ES-I3 (cell line): ENCODE data around the gene ESCO1.
"Not testable (repeated sequence)": the region's sequence is repeated elsewhere in the genome, so short reads cannot be mapped to it uniquely, and the experiment has no call there.

ENCODE experiments used
- H3K36me3 ChIP-seq: 2 replicates; pipeline ENCODE4 v1.6.1; 2013; ENCODE audit warnings: mild to moderate bottlenecking, low read length, control low read depth, moderate library complexity; ENCODE audit not compliant: insufficient read depth
- H3K4me1 ChIP-seq: 2 replicates; pipeline ENCODE4 v1.6.1; 2013; ENCODE audit warnings: mild to moderate bottlenecking, control low read depth, low read length; ENCODE audit not compliant: insufficient read depth
- H3K9ac ChIP-seq: 2 replicates; pipeline ENCODE4 v1.6.1; 2013; ENCODE audit warnings: low read depth, mild to moderate bottlenecking, low read length, moderate library complexity
- H3K9me3 ChIP-seq: 2 replicates; pipeline ENCODE4 v1.6.1; 2013; ENCODE audit warnings: mild to moderate bottlenecking, low read length, moderate library complexity; ENCODE audit not compliant: control insufficient read depth, insufficient read depth

Gene ESCO1, protein sequence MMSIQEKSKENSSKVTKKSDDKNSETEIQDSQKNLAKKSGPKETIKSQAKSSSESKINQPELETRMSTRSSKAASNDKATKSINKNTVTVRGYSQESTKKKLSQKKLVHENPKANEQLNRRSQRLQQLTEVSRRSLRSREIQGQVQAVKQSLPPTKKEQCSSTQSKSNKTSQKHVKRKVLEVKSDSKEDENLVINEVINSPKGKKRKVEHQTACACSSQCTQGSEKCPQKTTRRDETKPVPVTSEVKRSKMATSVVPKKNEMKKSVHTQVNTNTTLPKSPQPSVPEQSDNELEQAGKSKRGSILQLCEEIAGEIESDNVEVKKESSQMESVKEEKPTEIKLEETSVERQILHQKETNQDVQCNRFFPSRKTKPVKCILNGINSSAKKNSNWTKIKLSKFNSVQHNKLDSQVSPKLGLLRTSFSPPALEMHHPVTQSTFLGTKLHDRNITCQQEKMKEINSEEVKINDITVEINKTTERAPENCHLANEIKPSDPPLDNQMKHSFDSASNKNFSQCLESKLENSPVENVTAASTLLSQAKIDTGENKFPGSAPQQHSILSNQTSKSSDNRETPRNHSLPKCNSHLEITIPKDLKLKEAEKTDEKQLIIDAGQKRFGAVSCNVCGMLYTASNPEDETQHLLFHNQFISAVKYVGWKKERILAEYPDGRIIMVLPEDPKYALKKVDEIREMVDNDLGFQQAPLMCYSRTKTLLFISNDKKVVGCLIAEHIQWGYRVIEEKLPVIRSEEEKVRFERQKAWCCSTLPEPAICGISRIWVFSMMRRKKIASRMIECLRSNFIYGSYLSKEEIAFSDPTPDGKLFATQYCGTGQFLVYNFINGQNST

GRCh38 chr18:21600526-21601410, at the start of gene ESCO1:
TSS of gene ESCO1 (minus strand) at chr18:21600704. CDS start at chr18:21574843, 25,861 bp downstream.
- H3K36me3 ChIP-seq: no peaks in the 10 kb centered on the region
- H3K9ac ChIP-seq: peak within 1 kb of the TSS; percentile 74
- H3K4me1 ChIP-seq: no peaks in the 10 kb centered on the region
- H3K9me3 ChIP-seq: no peaks in the 10 kb centered on the region

DNA sequence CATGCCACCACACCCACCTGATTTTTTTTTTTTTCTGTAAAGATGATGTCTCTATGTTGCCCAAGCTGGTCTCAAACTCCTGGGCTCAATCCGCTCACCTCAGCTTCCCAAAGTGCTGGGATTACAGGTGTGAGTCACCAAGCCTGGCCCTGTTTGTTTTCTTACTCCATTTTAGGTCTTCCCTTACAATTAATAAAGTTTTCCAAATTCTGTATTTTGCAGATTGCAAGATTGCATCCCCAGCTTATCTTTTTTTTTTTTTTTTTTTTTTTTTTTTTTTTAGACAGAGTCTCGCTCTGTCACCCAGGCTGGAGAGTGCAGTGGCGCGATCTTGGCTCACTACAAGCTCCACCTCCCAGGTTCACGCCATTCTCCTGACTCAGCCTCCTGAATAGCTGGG, 39.9 kb upstream of the ESCO1 start:
- not testable (repeated sequence) for H3K9ac ChIP-seq, H3K9me3 ChIP-seq, H3K36me3 ChIP-seq, H3K4me1 ChIP-seq

GRCh38 chr18:21638822-21639221, 38.3 kb upstream of the ESCO1 start:
- no peak overlapping the region for H3K9ac ChIP-seq
- no peaks in the 10 kb centered on the region for H3K9me3 ChIP-seq
- peaks cover 6% of the 10 kb centered on the region for H3K36me3 ChIP-seq

DNA sequence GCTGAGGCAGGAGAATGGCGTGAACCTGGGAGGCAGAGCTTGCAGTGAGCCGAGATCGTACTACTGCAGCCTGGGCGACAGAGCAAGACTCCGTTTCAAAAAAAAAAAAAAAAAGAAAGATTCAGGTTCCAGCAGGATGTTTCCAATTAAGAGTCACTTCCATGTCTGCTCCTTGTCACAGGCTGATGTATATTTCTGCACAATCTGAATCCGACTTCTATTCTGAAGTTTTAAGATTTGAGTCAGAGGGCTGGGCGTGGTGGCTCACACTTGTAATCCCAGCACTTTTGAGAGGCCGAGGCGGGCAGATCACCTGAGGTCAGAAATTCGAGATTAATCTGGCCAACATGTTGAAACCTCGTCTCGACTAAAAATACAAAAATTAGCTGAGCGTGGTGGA, 36.3 kb upstream of the ESCO1 start:
- no peak overlapping the region for H3K9ac ChIP-seq
- H3K36me3 ChIP-seq: peaks cover 6% of the 10 kb centered on the region
- no peaks in the 10 kb centered on the region for H3K9me3 ChIP-seq
- no peaks in the 10 kb centered on the region for H3K4me1 ChIP-seq

More at GRCh38 chr18:21638822-21639221, 38.3 kb upstream of the ESCO1 start:
- H3K4me1 ChIP-seq: no peaks in the 10 kb centered on the region

GRCh38 chr18:21634588-21635199, 34.2 kb upstream of the ESCO1 start:
- H3K9ac ChIP-seq: no peak overlapping the region
- H3K9me3 ChIP-seq: no peaks in the 10 kb centered on the region
- H3K36me3 ChIP-seq: peaks cover 8% of the 10 kb centered on the region
- H3K4me1 ChIP-seq: no peaks in the 10 kb centered on the region

DNA sequence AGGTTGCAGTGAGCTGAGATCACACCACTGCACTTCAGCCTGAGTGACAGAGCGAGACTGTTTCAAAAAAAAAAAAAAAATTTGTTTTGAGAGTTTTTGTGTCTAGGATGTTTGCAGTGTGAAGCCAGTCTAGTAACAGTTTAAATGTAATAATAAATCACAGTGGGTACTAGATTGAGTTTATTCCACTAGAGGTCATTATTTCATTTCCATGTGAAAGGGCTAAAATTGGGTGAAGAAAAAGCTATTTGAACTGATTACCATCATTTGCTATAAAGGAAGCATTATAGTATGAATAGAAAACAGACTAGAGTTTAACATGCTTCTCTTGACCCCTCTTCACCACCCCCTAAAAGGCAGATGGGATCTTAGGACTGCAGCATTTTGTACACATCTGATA, 31.9 kb upstream of the ESCO1 start:
- Histone ChIP-seq H3K9ac (no peak overlapping the region), H3K4me1 (no peaks in the 10 kb centered on the region), H3K9me3 (no peaks in the 10 kb centered on the region), H3K36me3 (peaks cover 17% of the 10 kb centered on the region)

DNA sequence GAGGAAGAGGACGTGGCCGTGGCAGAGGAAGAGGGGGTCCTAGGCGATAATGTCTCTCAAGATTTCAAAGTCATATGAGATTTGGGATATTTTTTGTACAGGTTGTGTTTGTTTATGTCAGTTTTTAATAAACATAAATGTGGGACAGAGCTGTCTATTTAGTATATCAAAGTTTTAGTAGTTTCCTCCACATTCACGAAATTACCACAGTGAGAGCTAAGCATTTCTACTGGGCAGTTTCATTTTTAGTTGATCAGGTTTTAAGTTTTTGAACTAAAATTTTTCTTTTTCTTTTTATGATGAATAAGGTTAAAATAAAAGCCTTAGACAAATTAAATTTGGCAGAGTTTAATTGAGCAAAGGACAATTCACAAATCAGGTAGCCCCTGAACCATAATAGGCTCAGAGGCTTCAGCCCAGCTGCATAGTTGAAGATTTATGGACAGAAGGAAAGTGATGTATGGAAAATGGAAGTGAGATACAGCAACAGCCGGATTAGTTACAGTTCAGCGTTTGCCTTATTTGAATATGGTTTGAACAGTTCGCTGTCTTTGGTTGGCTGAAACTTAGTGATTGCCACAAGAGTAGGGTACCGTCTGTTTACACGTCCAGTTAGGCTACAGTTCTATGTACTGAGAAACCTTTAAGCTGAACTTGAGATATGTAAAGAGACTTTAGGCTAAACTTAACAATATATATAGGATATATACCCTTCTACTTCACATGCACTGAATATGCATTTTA, 28.8 kb upstream of the ESCO1 start:
- H3K9me3 ChIP-seq: no peaks in the 10 kb centered on the region
- no peak overlapping the region for H3K9ac ChIP-seq
- H3K4me1 ChIP-seq: no peaks in the 10 kb centered on the region
- peaks cover 17% of the 10 kb centered on the region for H3K36me3 ChIP-seq

- H3K36me3 ChIP-seq: peaks cover 17% of the 10 kb centered on the region
- not testable (repeated sequence) for H3K4me1 ChIP-seq
Measured at GRCh38 chr18:21621640-21622039, 21.1 kb upstream of the ESCO1 start.

GRCh38 chr18:21612125-21613039, 11.9 kb upstream of the ESCO1 start, which contains the start of gene SNRPD1:
TSS of gene SNRPD1 (plus strand) at chr18:21612314. CDS start at chr18:21612430, 116 bp downstream.
- peaks cover 7% of the 10 kb centered on the region for H3K36me3 ChIP-seq
- no peaks in the 10 kb centered on the region for H3K4me1 ChIP-seq
- no peaks in the 10 kb centered on the region; the same call in 1 of the 2 replicates for H3K9me3 ChIP-seq
- peak within 1 kb of the TSS; percentile 91 for H3K9ac ChIP-seq

More at GRCh38 chr18:21621640-21622039, 21.1 kb upstream of the ESCO1 start:
- not testable (repeated sequence) for H3K9me3 ChIP-seq, H3K9ac ChIP-seq

- peak overlapping the region; percentile 91; the same call in 1 of the 2 replicates for H3K9ac ChIP-seq
- H3K9me3 ChIP-seq, H3K36me3 ChIP-seq, H3K4me1 ChIP-seq: not testable (repeated sequence)
Measured at GRCh38 chr18:21611401-21612124, 11.1 kb upstream of the ESCO1 start.

DNA sequence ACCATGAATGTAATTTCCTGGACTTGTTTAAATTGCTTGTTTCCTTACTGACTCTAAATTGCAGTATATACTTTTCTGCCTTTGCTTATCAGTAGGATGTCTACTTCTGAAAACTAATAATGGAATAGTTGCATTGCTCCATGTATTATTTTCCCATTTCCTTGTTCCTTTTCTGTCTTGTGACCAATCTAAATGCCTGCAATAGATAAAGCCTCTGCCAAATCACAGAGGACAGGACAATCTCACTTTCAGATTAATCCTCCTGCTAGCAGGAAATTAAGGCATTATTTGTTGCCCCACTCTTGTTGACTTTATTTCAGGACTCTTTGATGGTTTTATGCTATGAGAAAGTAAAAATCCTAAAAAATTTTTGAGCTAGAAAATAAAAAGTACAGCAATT, 4.7 kb upstream of the ESCO1 start:
- Histone ChIP-seq H3K9me3 (no peaks in the 10 kb centered on the region), H3K36me3 (no peaks in the 10 kb centered on the region), H3K4me1 (no peaks in the 10 kb centered on the region), H3K9ac (no peak overlapping the region)

DNA sequence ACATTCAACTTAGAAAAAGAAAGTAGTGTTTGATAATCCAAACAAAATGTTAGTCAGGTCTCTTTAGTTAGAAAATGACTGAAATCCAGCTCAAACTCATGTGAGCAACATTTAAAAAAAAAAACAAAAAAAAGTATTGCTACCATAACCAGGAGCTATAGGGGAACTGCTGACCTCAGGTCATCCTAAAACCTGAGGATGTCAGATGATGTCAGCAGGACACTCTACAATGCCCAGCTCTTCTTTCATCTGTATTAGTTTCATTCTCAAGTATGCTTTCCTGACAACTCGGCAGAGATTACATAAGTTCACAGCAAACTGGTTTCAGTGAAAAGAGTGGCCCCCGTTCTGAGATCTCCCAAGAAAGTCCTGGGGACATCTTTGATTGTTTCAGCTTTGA, 4.2 kb upstream of the ESCO1 start:
- no peaks in the 10 kb centered on the region for H3K36me3 ChIP-seq
- no peaks in the 10 kb centered on the region for H3K9me3 ChIP-seq
- no peak overlapping the region for H3K9ac ChIP-seq
- H3K4me1 ChIP-seq: no peaks in the 10 kb centered on the region
